Measurements from ENCODE around the gene BPTF.
"Not testable (repeated sequence)": the region's sequence is repeated elsewhere in the genome, so short reads cannot be mapped to it uniquely, and the experiment has no call there.

The BPTF gene

GRCh38 chr17:67850991-67851631 is 25.8 kb downstream of the BPTF start:
- Histone ChIP-seq H3K9me3 (ENCODE audit: control insufficient read depth in 1 of 2, low read length in 2 of 2) (no peaks in the 10 kb centered on the region), H3K27me3 (ENCODE audit: control insufficient read depth in 1 of 2, insufficient read depth in 2 of 2, low read length in 2 of 2) (no peaks in the 10 kb centered on the region)

GRCh38 chr17:67853703-67854102 is 28.4 kb downstream of the BPTF start:
- Histone ChIP-seq H3K36me3 (ENCODE audit: control insufficient read depth in 1 of 2, insufficient read depth in 2 of 2, low read length in 2 of 2) (peaks cover 0 to 14% of the 10 kb centered on the region in 2 donors), H3K27ac (ENCODE audit: low read depth, low read length) (no peak overlapping the region), H3K4me3 (ENCODE audit: low read depth in 1 of 2, low read length in 2 of 2) (no peak overlapping the region), H3K9me3 (ENCODE audit: control insufficient read depth in 1 of 2, low read length in 2 of 2) (no peaks in the 10 kb centered on the region), H3K27me3 (ENCODE audit: control insufficient read depth in 1 of 2, insufficient read depth in 2 of 2, low read length in 2 of 2) (no peaks in the 10 kb centered on the region), H3K9ac (ENCODE audit: low read depth in 1 of 2, low read length in 2 of 2) (no peak overlapping the region), H3K4me1 (ENCODE audit: control insufficient read depth in 1 of 2, insufficient read depth in 2 of 2, low read length in 2 of 2) (peaks cover 5 to 7% of the 10 kb centered on the region in 2 donors)

More at GRCh38 chr17:67850991-67851631, 25.8 kb downstream of the BPTF start:
- Histone ChIP-seq H3K9ac (ENCODE audit: low read depth in 1 of 2, low read length in 2 of 2) (no peak overlapping the region), H3K4me3 (ENCODE audit: low read depth in 1 of 2, low read length in 2 of 2) (no peak overlapping the region), H3K4me1 (ENCODE audit: control insufficient read depth in 1 of 2, insufficient read depth in 2 of 2, low read length in 2 of 2) (peaks cover 5 to 7% of the 10 kb centered on the region in 2 donors), H3K36me3 (ENCODE audit: control insufficient read depth in 1 of 2, insufficient read depth in 2 of 2, low read length in 2 of 2) (peaks cover 0 to 14% of the 10 kb centered on the region in 2 donors), H3K27ac (ENCODE audit: low read depth, low read length) (no peak overlapping the region)

GRCh38 chr17:67854378-67854777 is 29.1 kb downstream of the BPTF start:
- Histone ChIP-seq H3K9ac (ENCODE audit: low read depth in 1 of 2, low read length in 2 of 2) (no peak overlapping the region), H3K27ac (ENCODE audit: low read depth, low read length) (no peak overlapping the region), H3K4me1 (ENCODE audit: control insufficient read depth in 1 of 2, insufficient read depth in 2 of 2, low read length in 2 of 2) (peaks cover 5 to 7% of the 10 kb centered on the region in 2 donors), H3K27me3 (ENCODE audit: control insufficient read depth in 1 of 2, insufficient read depth in 2 of 2, low read length in 2 of 2) (no peaks in the 10 kb centered on the region), H3K36me3 (ENCODE audit: control insufficient read depth in 1 of 2, insufficient read depth in 2 of 2, low read length in 2 of 2) (peaks cover 0 to 14% of the 10 kb centered on the region in 2 donors), H3K9me3 (ENCODE audit: control insufficient read depth in 1 of 2, low read length in 2 of 2) (no peaks in the 10 kb centered on the region), H3K4me3 (ENCODE audit: low read depth in 1 of 2, low read length in 2 of 2) (no peak overlapping the region)

- H3K27ac ChIP-seq (ENCODE audit: low read depth, low read length): no peak overlapping the region
- H3K9ac ChIP-seq (ENCODE audit: low read depth in 1 of 2, low read length in 2 of 2): no peak overlapping the region
- H3K27me3 ChIP-seq (ENCODE audit: control insufficient read depth in 1 of 2, insufficient read depth in 2 of 2, low read length in 2 of 2): no peaks in the 10 kb centered on the region
- no peak overlapping the region for H3K4me3 ChIP-seq (ENCODE audit: low read depth in 1 of 2, low read length in 2 of 2)
- H3K36me3 ChIP-seq (ENCODE audit: control insufficient read depth in 1 of 2, insufficient read depth in 2 of 2, low read length in 2 of 2): peaks cover 0 to 14% of the 10 kb centered on the region in 2 donors
- peaks cover 5 to 7% of the 10 kb centered on the region in 2 donors for H3K4me1 ChIP-seq (ENCODE audit: control insufficient read depth in 1 of 2, insufficient read depth in 2 of 2, low read length in 2 of 2)
- no peaks in the 10 kb centered on the region for H3K9me3 ChIP-seq (ENCODE audit: control insufficient read depth in 1 of 2, low read length in 2 of 2)
Measured at GRCh38 chr17:67855504-67856324, 30.4 kb downstream of the BPTF start.

- H3K9me3 ChIP-seq (ENCODE audit: control insufficient read depth in 1 of 2, low read length in 2 of 2); H3K4me1 ChIP-seq (ENCODE audit: control insufficient read depth in 1 of 2, insufficient read depth in 2 of 2, low read length in 2 of 2); H3K27me3 ChIP-seq (ENCODE audit: control insufficient read depth in 1 of 2, insufficient read depth in 2 of 2, low read length in 2 of 2); H3K9ac ChIP-seq (ENCODE audit: low read depth in 1 of 2, low read length in 2 of 2); H3K27ac ChIP-seq (ENCODE audit: low read depth, low read length); H3K4me3 ChIP-seq (ENCODE audit: low read depth in 1 of 2, low read length in 2 of 2): not testable (repeated sequence)
- H3K36me3 ChIP-seq (ENCODE audit: control insufficient read depth in 1 of 2, insufficient read depth in 2 of 2, low read length in 2 of 2): peaks cover 0 to 14% of the 10 kb centered on the region in 2 donors
Measured at GRCh38 chr17:67856402-67856801, 31.1 kb downstream of the BPTF start.

- H3K27ac ChIP-seq (ENCODE audit: low read depth, low read length): no peak overlapping the region
- H3K36me3 ChIP-seq (ENCODE audit: control insufficient read depth in 1 of 2, insufficient read depth in 2 of 2, low read length in 2 of 2): peaks cover 0 to 6% of the 10 kb centered on the region in 2 donors
- no peak overlapping the region for H3K9ac ChIP-seq (ENCODE audit: low read depth in 1 of 2, low read length in 2 of 2)
- no peaks in the 10 kb centered on the region for H3K9me3 ChIP-seq (ENCODE audit: control insufficient read depth in 1 of 2, low read length in 2 of 2)
- H3K4me3 ChIP-seq (ENCODE audit: low read depth in 1 of 2, low read length in 2 of 2): no peak overlapping the region
- no peaks in the 10 kb centered on the region for H3K27me3 ChIP-seq (ENCODE audit: control insufficient read depth in 1 of 2, insufficient read depth in 2 of 2, low read length in 2 of 2)
- H3K4me1 ChIP-seq (ENCODE audit: control insufficient read depth in 1 of 2, insufficient read depth in 2 of 2, low read length in 2 of 2): peaks cover 4 to 5% of the 10 kb centered on the region in 2 donors
Measured at GRCh38 chr17:67862614-67863217, 37.4 kb downstream of the BPTF start.

GRCh38 chr17:67863624-67864247 is 38.4 kb downstream of the BPTF start:
- H3K36me3 ChIP-seq (ENCODE audit: control insufficient read depth in 1 of 2, insufficient read depth in 2 of 2, low read length in 2 of 2): peaks cover 0 to 12% of the 10 kb centered on the region in 2 donors
- no peaks in the 10 kb centered on the region for H3K27me3 ChIP-seq (ENCODE audit: control insufficient read depth in 1 of 2, insufficient read depth in 2 of 2, low read length in 2 of 2)
- no peak overlapping the region for H3K9ac ChIP-seq (ENCODE audit: low read depth in 1 of 2, low read length in 2 of 2)
- no peak overlapping the region for H3K4me3 ChIP-seq (ENCODE audit: low read depth in 1 of 2, low read length in 2 of 2)
- no peak overlapping the region for H3K27ac ChIP-seq (ENCODE audit: low read depth, low read length)
- H3K9me3 ChIP-seq (ENCODE audit: control insufficient read depth in 1 of 2, low read length in 2 of 2): no peaks in the 10 kb centered on the region
- peaks cover 4 to 5% of the 10 kb centered on the region in 2 donors for H3K4me1 ChIP-seq (ENCODE audit: control insufficient read depth in 1 of 2, insufficient read depth in 2 of 2, low read length in 2 of 2)

GRCh38 chr17:67865438-67865837 is 40.1 kb downstream of the BPTF start:
- Histone ChIP-seq H3K9me3 (ENCODE audit: control insufficient read depth in 1 of 2, low read length in 2 of 2) (no peaks in the 10 kb centered on the region), H3K4me3 (ENCODE audit: low read depth in 1 of 2, low read length in 2 of 2) (no peak overlapping the region), H3K9ac (ENCODE audit: low read depth in 1 of 2, low read length in 2 of 2) (no peak overlapping the region), H3K36me3 (ENCODE audit: control insufficient read depth in 1 of 2, insufficient read depth in 2 of 2, low read length in 2 of 2) (peaks cover 0 to 15% of the 10 kb centered on the region in 2 donors), H3K27me3 (ENCODE audit: control insufficient read depth in 1 of 2, insufficient read depth in 2 of 2, low read length in 2 of 2) (no peaks in the 10 kb centered on the region), H3K27ac (ENCODE audit: low read depth, low read length) (no peak overlapping the region), H3K4me1 (ENCODE audit: control insufficient read depth in 1 of 2, insufficient read depth in 2 of 2, low read length in 2 of 2) (peaks cover 4 to 5% of the 10 kb centered on the region in 2 donors)

GRCh38 chr17:67867591-67867990 is 42.3 kb downstream of the BPTF start:
- Histone ChIP-seq H3K9me3 (ENCODE audit: control insufficient read depth in 1 of 2, low read length in 2 of 2) (no peaks in the 10 kb centered on the region), H3K4me1 (ENCODE audit: control insufficient read depth in 1 of 2, insufficient read depth in 2 of 2, low read length in 2 of 2) (peaks cover 4 to 5% of the 10 kb centered on the region in 2 donors), H3K27me3 (ENCODE audit: control insufficient read depth in 1 of 2, insufficient read depth in 2 of 2, low read length in 2 of 2) (no peaks in the 10 kb centered on the region), H3K9ac (ENCODE audit: low read depth in 1 of 2, low read length in 2 of 2) (no peak overlapping the region), H3K27ac (ENCODE audit: low read depth, low read length) (no peak overlapping the region), H3K4me3 (ENCODE audit: low read depth in 1 of 2, low read length in 2 of 2) (no peak overlapping the region), H3K36me3 (ENCODE audit: control insufficient read depth in 1 of 2, insufficient read depth in 2 of 2, low read length in 2 of 2) (peaks cover 0 to 15% of the 10 kb centered on the region in 2 donors)
